ENCODE results near the gene GAR1.

GAR1 gene

GRCh38 chr4:109870061-109870460 lies 54.5 kb downstream of the GAR1 start:
- TF ChIP-seq EZH2 (optimal IDR thresholded peaks at IDR 0.05; ENCODE audit: low read depth, low read length): no peak
- no peak for TF ChIP-seq CTCF (IDR thresholded peaks at IDR 0.05; ENCODE audit: low read length)
- TF ChIP-seq EZH2phosphoT487 (IDR thresholded peaks at IDR 0.05; ENCODE audit: low read length): no peak
- H4K20me1 ChIP-seq (ENCODE audit: insufficient read depth, low read length): no peaks in the 10 kb centered on the region

GRCh38 chr4:109872065-109872464 lies 56.5 kb downstream of the GAR1 start:
- H4K20me1 ChIP-seq (ENCODE audit: insufficient read depth, low read length): no peaks in the 10 kb centered on the region
- H3K9me3 ChIP-seq (replicated peaks; ENCODE audit: insufficient read depth, low read length): no peaks in the 10 kb centered on the region
- H3K36me3 ChIP-seq (replicated peaks; ENCODE audit: insufficient read depth, low read length): no peaks in the 10 kb centered on the region
- H3K27ac ChIP-seq (ENCODE audit: low read length): no peak overlapping the region
- no peak for TF ChIP-seq EZH2phosphoT487 (IDR thresholded peaks at IDR 0.05; ENCODE audit: low read length)
- no peak for TF ChIP-seq CTCF (IDR thresholded peaks at IDR 0.05; ENCODE audit: low read length)
- no peak for TF ChIP-seq EZH2 (optimal IDR thresholded peaks at IDR 0.05; ENCODE audit: low read depth, low read length)
- no peaks in the 10 kb centered on the region for H3K4me1 ChIP-seq (ENCODE audit: low read length)
- H3K27me3 ChIP-seq (replicated peaks; ENCODE audit: insufficient read depth, low read length): no peaks in the 10 kb centered on the region
- no peak overlapping the region for H2AFZ ChIP-seq (ENCODE audit: low read length)
- H3K79me2 ChIP-seq (ENCODE audit: low read length): no peaks in the 10 kb centered on the region
- no peaks in the 10 kb centered on the region for H3K9me2 ChIP-seq (replicated peaks; ENCODE audit: insufficient read depth, low read length)
- H3K4me2 ChIP-seq (ENCODE audit: low read depth, low read length): no peak overlapping the region
- H3K9ac ChIP-seq (ENCODE audit: low read length): no peak overlapping the region
- no peaks in the 10 kb centered on the region for H3F3A ChIP-seq (ENCODE audit: insufficient read depth, low read length)
- H3K4me3 ChIP-seq (ENCODE audit: low read length): no peak overlapping the region
- no peak for DNase-seq

More at GRCh38 chr4:109870061-109870460, 54.5 kb downstream of the GAR1 start:
- Histone ChIP-seq H3K9ac (ENCODE audit: low read length) (no peak overlapping the region), H2AFZ (ENCODE audit: low read length) (no peak overlapping the region), H3K4me1 (ENCODE audit: low read length) (no peaks in the 10 kb centered on the region), H3K27me3 (replicated peaks; ENCODE audit: insufficient read depth, low read length) (no peaks in the 10 kb centered on the region), H3K4me2 (ENCODE audit: low read depth, low read length) (no peak overlapping the region), H3K4me3 (ENCODE audit: low read length) (no peak overlapping the region), H3K36me3 (replicated peaks; ENCODE audit: insufficient read depth, low read length) (no peaks in the 10 kb centered on the region), H3K79me2 (ENCODE audit: low read length) (no peaks in the 10 kb centered on the region), H3K27ac (ENCODE audit: low read length) (no peak overlapping the region), H3K9me3 (replicated peaks; ENCODE audit: insufficient read depth, low read length) (no peaks in the 10 kb centered on the region), H3K9me2 (replicated peaks; ENCODE audit: insufficient read depth, low read length) (no peaks in the 10 kb centered on the region), H3F3A (ENCODE audit: insufficient read depth, low read length) (no peaks in the 10 kb centered on the region)
- no peak for DNase-seq

- H4K20me1 ChIP-seq (ENCODE audit: insufficient read depth, low read length): no peaks in the 10 kb centered on the region
- no peak for DNase-seq
- H3K27me3 ChIP-seq (replicated peaks; ENCODE audit: insufficient read depth, low read length): no peaks in the 10 kb centered on the region
- H3K79me2 ChIP-seq (ENCODE audit: low read length): no peaks in the 10 kb centered on the region
- no peak overlapping the region for H2AFZ ChIP-seq (ENCODE audit: low read length)
- no peak overlapping the region for H3K9ac ChIP-seq (ENCODE audit: low read length)
- 0 out of 2 replicates have a peak, but pooled peaks cover 4% of the 10 kb centered on the region for H3K4me1 ChIP-seq (ENCODE audit: low read length)
- H3K9me2 ChIP-seq (replicated peaks; ENCODE audit: insufficient read depth, low read length): no peaks in the 10 kb centered on the region
- no peaks in the 10 kb centered on the region for H3K36me3 ChIP-seq (replicated peaks; ENCODE audit: insufficient read depth, low read length)
- H3K4me2 ChIP-seq (ENCODE audit: low read depth, low read length): no peak overlapping the region
- TF ChIP-seq CTCF (IDR thresholded peaks at IDR 0.05; ENCODE audit: low read length): no peak
- TF ChIP-seq EZH2phosphoT487 (IDR thresholded peaks at IDR 0.05; ENCODE audit: low read length): no peak
- no peak for TF ChIP-seq EZH2 (optimal IDR thresholded peaks at IDR 0.05; ENCODE audit: low read depth, low read length)
- no peaks in the 10 kb centered on the region for H3K9me3 ChIP-seq (replicated peaks; ENCODE audit: insufficient read depth, low read length)
- H3K27ac ChIP-seq (ENCODE audit: low read length): no peak overlapping the region
- no peaks in the 10 kb centered on the region for H3F3A ChIP-seq (ENCODE audit: insufficient read depth, low read length)
- no peak overlapping the region for H3K4me3 ChIP-seq (ENCODE audit: low read length)
Measured at GRCh38 chr4:109872950-109873656, 57.5 kb downstream of the GAR1 start.
